Measurements from ENCODE around the gene AFTPH. TPM values are rescaled to one million over a fixed set of nuclear protein-coding genes. Genes with fewer than 3 reads are reported as not detected.
A peak's percentile ranks its signal among the peaks of the same experiment; 100 is the strongest.

The AFTPH gene
- total RNA-seq, 4 donors from 2014 or later: 23.0 to 35.5 (median 27.7) TPM

DNA sequence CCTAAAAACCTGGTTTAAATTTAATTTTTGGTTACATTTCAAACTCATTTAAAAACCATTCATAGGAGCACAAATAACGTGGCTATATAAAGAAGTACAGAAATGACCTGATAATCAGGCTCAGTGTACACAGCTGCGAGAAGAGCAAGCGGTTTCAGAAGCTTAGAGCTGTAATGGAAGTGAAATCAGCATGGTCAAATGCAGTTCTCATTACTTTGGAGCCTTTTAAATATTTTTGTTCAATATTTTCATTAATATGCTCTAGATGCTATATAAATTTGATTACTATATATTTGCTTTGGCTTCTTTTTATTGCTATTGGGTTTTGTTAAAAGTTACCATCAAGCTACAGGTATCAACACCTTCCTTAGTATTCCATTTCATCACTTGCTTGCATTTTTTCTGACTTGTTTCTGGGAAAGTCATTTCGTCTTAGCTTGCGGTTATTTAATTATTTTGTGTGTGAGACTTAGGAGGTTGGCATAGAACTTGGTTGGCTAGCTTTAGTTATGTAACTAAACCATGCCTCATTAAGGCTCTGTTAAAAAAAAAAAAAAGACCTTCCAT lies 58.7 kb downstream of the AFTPH start:
- ATAC-seq (ENCODE audit: low FRiP score) (no peak), DNase-seq (ENCODE audit: low spot score) (no peak)
- TF ChIP-seq, protein P1, sequence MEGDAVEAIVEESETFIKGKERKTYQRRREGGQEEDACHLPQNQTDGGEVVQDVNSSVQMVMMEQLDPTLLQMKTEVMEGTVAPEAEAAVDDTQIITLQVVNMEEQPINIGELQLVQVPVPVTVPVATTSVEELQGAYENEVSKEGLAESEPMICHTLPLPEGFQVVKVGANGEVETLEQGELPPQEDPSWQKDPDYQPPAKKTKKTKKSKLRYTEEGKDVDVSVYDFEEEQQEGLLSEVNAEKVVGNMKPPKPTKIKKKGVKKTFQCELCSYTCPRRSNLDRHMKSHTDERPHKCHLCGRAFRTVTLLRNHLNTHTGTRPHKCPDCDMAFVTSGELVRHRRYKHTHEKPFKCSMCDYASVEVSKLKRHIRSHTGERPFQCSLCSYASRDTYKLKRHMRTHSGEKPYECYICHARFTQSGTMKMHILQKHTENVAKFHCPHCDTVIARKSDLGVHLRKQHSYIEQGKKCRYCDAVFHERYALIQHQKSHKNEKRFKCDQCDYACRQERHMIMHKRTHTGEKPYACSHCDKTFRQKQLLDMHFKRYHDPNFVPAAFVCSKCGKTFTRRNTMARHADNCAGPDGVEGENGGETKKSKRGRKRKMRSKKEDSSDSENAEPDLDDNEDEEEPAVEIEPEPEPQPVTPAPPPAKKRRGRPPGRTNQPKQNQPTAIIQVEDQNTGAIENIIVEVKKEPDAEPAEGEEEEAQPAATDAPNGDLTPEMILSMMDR (IDR thresholded peaks at IDR 0.05): no peak

DNA sequence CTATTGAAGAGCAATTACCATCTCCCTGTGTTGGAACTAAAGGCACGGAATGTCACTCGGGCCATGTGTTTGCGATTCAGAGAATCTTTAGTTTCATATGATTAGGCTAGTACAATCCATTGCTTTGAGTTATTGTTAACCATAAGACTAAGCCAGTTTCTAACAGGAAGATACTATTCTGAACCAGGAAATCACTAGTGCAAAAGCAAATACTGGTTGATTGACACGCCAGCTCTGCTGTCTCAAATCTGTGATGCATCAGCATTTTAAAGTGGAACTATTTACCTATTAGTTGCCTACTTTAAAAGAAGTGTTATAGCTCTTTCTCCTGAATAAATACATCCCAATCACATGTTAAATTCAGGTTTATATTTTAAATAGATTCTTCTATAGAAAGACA lies 61.9 kb downstream of the AFTPH start:
- DNase-seq (ENCODE audit: low spot score) (no peak), ATAC-seq (ENCODE audit: low FRiP score) (no peak)
- TF ChIP-seq, protein P1 (IDR thresholded peaks at IDR 0.05): no peak

DNA sequence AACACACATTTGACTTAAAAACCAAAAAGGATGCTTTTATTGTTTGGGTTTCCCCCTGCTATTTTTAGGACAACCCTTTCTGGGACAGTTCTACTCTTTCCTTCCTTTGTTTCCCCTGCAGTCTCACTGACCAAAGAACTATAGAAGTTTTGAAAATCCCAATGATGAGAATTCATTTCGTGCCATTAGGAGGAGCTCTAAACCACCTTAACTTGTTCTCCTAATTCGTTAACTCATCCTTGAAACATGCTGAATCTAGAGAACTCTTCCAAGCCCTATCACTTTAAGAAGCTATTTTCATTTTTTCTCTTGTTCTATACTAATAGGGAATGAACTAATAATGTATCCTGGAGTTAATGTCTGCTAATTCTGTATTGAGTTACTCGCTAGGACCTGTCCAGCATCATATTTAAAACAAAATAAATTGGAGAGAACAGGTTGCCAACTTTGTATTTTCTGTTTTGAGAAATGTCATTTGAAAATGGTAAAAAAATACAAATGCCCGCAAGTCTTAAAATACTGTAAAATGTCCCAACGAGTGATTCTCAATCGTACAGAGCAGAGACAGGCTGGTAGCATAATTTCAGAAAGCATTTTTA lies 62.9 kb downstream of the AFTPH start:
- no peak for DNase-seq (ENCODE audit: low spot score)
- TF ChIP-seq, protein P1 (IDR thresholded peaks at IDR 0.05): no peak
- ATAC-seq (ENCODE audit: low FRiP score): peak; percentile 68

DNA sequence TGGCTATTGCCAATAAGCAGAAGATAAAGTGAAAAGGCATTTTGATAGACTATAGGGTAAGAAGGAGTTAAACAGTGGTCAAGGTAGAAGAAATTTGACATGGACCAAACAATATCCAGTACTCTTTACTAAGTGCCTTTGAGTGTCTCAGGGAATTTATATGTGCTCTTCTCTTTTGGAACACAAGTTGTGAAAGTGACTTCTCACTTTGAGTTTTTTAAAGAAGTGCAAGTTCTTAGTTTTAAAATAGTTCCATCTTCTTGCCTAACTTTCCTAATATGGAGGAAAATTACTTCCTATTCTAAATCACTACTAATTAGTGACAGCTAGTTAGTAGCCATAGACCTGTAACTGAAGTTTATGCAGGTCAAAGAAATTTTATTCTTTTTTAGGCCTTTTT lies 63.4 kb downstream of the AFTPH start:
- DNase-seq (ENCODE audit: low spot score) (no peak), ATAC-seq (ENCODE audit: low FRiP score) (no peak)
- TF ChIP-seq, protein P1 (IDR thresholded peaks at IDR 0.05): no peak

DNA sequence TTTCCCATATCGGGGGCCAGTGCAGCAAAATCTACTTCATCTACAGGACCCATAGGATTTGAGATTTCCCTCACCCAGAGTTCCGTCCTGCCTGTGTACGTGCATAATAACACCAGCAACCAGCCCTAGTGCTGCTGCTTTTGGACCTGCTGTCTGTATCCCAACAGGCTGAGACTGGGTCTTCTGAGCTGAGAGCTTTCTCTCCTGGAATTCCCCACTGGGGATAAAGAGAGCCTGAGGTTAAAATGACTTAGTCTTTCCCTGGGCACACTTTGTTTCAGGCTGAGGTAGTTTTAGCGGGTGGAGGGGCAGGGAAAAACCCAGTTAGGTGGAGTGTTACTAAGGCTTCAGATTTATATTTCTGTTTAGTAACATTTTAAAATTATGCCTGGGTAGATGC lies 67.1 kb downstream of the AFTPH start:
- ATAC-seq (ENCODE audit: low FRiP score) (no peak), DNase-seq (ENCODE audit: low spot score) (no peak)
- TF ChIP-seq, protein P1 (IDR thresholded peaks at IDR 0.05): no peak

DNA sequence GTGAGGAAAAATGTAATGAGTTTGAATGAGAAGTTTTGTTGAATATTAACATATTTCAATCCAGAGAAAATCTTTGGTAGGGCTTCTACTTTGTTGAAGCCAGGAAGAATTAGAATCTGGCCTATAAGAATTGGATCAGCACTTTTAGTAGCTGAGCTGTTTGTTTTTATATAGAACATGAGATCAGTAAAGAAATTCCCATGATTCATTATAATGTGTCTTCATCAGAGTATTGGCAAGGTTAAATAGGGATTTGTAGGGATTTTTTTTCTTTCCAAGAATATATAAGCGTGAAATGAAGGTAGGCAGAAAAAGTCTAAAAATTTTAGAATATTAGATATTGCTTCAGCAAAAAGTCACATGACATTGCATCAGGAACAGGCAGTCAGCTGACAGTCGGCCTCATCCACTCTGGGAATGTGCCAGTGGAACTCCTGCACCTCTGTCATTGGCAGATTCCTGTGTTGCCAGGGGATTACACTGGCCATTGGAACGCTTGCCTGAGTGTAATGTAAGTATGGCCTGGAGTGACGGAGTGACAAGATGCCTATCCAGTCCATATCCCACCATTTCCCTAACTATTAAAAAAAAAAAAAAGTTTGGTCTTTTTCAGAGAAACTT lies 69.0 kb downstream of the AFTPH start:
- DNase-seq (ENCODE audit: low spot score): no peak
- TF ChIP-seq, protein P1 (IDR thresholded peaks at IDR 0.05): no peak
- no peak for ATAC-seq (ENCODE audit: low FRiP score)

Measured in omental fat pad (tissue), 4 donors.